Measurements from ENCODE around the gene POC1B.

GRCh38 chr12:89429528-89429927 is 96.3 kb downstream of the POC1B start:
- TF ChIP-seq YY1 (IDR thresholded peaks at IDR 0.05; ENCODE audit: insufficient read depth, insufficient read length) (no peak), SUZ12 (IDR thresholded peaks at IDR 0.05; ENCODE audit: extremely low read depth, insufficient read depth, insufficient read length) (no peak), ZNF274 (IDR thresholded peaks at IDR 0.05; ENCODE audit: low read depth, low read length) (no peak)

All from NT2/D1 (cell line).